ENCODE measurements around the gene NSUN7. TPM values are rescaled to one million over a fixed set of nuclear protein-coding genes. Genes with fewer than 3 reads are reported as not detected.
"Not testable (repeated sequence)": the region's sequence is repeated elsewhere in the genome, so short reads cannot be mapped to it uniquely, and the experiment has no call there.

Gene NSUN7
- polyA plus RNA-seq, 4 donors, result 1.1 to 21.7 (median 3.3) TPM

- H3K4me1 ChIP-seq (ENCODE audit: control insufficient read depth in 3 of 3, insufficient read depth in 2 of 3, low read depth in 1 of 3, low read length in 2 of 3), result peaks cover 0 to 11% (median 0%) of the 10 kb centered on the region in 3 donors
- H3K27me3 ChIP-seq (ENCODE audit: control insufficient read depth in 3 of 3, insufficient read depth in 3 of 3, low read length in 3 of 3), result no peaks in the 10 kb centered on the region
- 80 to 88% (median 82%) methylated on average over 2 of the region's 2 CpGs for WGBS, 3 donors
- H3K27ac ChIP-seq (ENCODE audit: low read depth in 1 of 3, low read length in 2 of 3), result peak overlapping the region in 1 of 3 donors; percentile 3
- peaks cover 0 to 6% (median 2%) of the 10 kb centered on the region in 3 donors for H3K36me3 ChIP-seq (ENCODE audit: control insufficient read depth in 3 of 3, insufficient read depth in 2 of 3, low read depth in 1 of 3, low read length in 3 of 3)
- FAIRE-seq (no peak), DNase-seq (no peak)
- H3K4me3 ChIP-seq (ENCODE audit: low read depth in 1 of 3, low read length in 3 of 3), result no peak overlapping the region
- no peaks in the 10 kb centered on the region for H3K9me3 ChIP-seq (ENCODE audit: control insufficient read depth in 2 of 2, insufficient read depth in 1 of 2, low read depth in 1 of 2, low read length in 1 of 2)
Observed at GRCh38 chr4:40812856-40813255, 63.1 kb downstream of the NSUN7 start.

GRCh38 chr4:40817157-40817556 is 67.4 kb downstream of the NSUN7 start:
- H3K4me1 ChIP-seq (ENCODE audit: control insufficient read depth in 3 of 3, insufficient read depth in 2 of 3, low read depth in 1 of 3, low read length in 2 of 3); H3K9me3 ChIP-seq (ENCODE audit: control insufficient read depth in 2 of 2, insufficient read depth in 1 of 2, low read depth in 1 of 2, low read length in 1 of 2); H3K27me3 ChIP-seq (ENCODE audit: control insufficient read depth in 3 of 3, insufficient read depth in 3 of 3, low read length in 3 of 3); H3K27ac ChIP-seq (ENCODE audit: low read depth in 1 of 3, low read length in 2 of 3); H3K4me3 ChIP-seq (ENCODE audit: low read depth in 1 of 3, low read length in 3 of 3); DNase-seq; FAIRE-seq: not testable (repeated sequence)
- H3K36me3 ChIP-seq (ENCODE audit: control insufficient read depth in 3 of 3, insufficient read depth in 2 of 3, low read depth in 1 of 3, low read length in 3 of 3), result peaks cover 0 to 32% (median 2%) of the 10 kb centered on the region in 3 donors
- WGBS, 3 donors, result 87 to 95% (median 94%) methylated on average over 6 of the region's 6 CpGs

GRCh38 chr4:40820101-40820500 is 70.3 kb downstream of the NSUN7 start:
- DNase-seq (no peak), FAIRE-seq (no peak)
- no peaks in the 10 kb centered on the region for H3K9me3 ChIP-seq (ENCODE audit: control insufficient read depth in 2 of 2, insufficient read depth in 1 of 2, low read depth in 1 of 2, low read length in 1 of 2)
- WGBS, 3 donors, result 95 to 96% (median 96%) methylated on average over 11 of the region's 11 CpGs
- no peak overlapping the region for H3K27ac ChIP-seq (ENCODE audit: low read depth in 1 of 3, low read length in 2 of 3)
- H3K27me3 ChIP-seq (ENCODE audit: control insufficient read depth in 3 of 3, insufficient read depth in 3 of 3, low read length in 3 of 3), result no peaks in the 10 kb centered on the region
- no peaks in the 10 kb centered on the region for H3K4me1 ChIP-seq (ENCODE audit: control insufficient read depth in 3 of 3, insufficient read depth in 2 of 3, low read depth in 1 of 3, low read length in 2 of 3)
- H3K4me3 ChIP-seq (ENCODE audit: low read depth in 1 of 3, low read length in 3 of 3), result no peak overlapping the region
- H3K36me3 ChIP-seq (ENCODE audit: control insufficient read depth in 3 of 3, insufficient read depth in 2 of 3, low read depth in 1 of 3, low read length in 3 of 3), result peaks cover 0 to 46% (median 2%) of the 10 kb centered on the region in 3 donors

GRCh38 chr4:40822420-40823166 is 72.8 kb downstream of the NSUN7 start:
- H3K27ac ChIP-seq (ENCODE audit: low read depth in 1 of 3, low read length in 2 of 3), result no peak overlapping the region
- DNase-seq (peak in 1 of 2 donors; percentile 7), FAIRE-seq (no peak)
- no peaks in the 10 kb centered on the region for H3K9me3 ChIP-seq (ENCODE audit: control insufficient read depth in 2 of 2, insufficient read depth in 1 of 2, low read depth in 1 of 2, low read length in 1 of 2)
- WGBS, 3 donors, result 77 to 86% (median 80%) methylated on average over 8 of the region's 8 CpGs
- H3K4me1 ChIP-seq (ENCODE audit: control insufficient read depth in 3 of 3, insufficient read depth in 2 of 3, low read depth in 1 of 3, low read length in 2 of 3), result no peaks in the 10 kb centered on the region
- H3K4me3 ChIP-seq (ENCODE audit: low read depth in 1 of 3, low read length in 3 of 3), result no peak overlapping the region
- H3K27me3 ChIP-seq (ENCODE audit: control insufficient read depth in 3 of 3, insufficient read depth in 3 of 3, low read length in 3 of 3), result no peaks in the 10 kb centered on the region
- H3K36me3 ChIP-seq (ENCODE audit: control insufficient read depth in 3 of 3, insufficient read depth in 2 of 3, low read depth in 1 of 3, low read length in 3 of 3), result peaks cover 0 to 48% (median 2%) of the 10 kb centered on the region in 3 donors

GRCh38 chr4:40825014-40825838 is 75.5 kb downstream of the NSUN7 start:
- WGBS, 3 donors, result 85 to 88% (median 88%) methylated on average over 19 of the region's 19 CpGs
- FAIRE-seq, result no peak
- H3K27ac ChIP-seq (ENCODE audit: low read depth in 1 of 3, low read length in 2 of 3), result no peak overlapping the region

GRCh38 chr4:40826821-40827220 is 77.1 kb downstream of the NSUN7 start:
- Histone ChIP-seq H3K27ac (ENCODE audit: low read depth in 1 of 3, low read length in 2 of 3) (no peak overlapping the region), H3K4me1 (ENCODE audit: control insufficient read depth in 3 of 3, insufficient read depth in 2 of 3, low read depth in 1 of 3, low read length in 2 of 3) (no peaks in the 10 kb centered on the region), H3K36me3 (ENCODE audit: control insufficient read depth in 3 of 3, insufficient read depth in 2 of 3, low read depth in 1 of 3, low read length in 3 of 3) (peaks cover 0 to 44% (median 2%) of the 10 kb centered on the region in 3 donors), H3K4me3 (ENCODE audit: low read depth in 1 of 3, low read length in 3 of 3) (no peak overlapping the region), H3K9me3 (ENCODE audit: control insufficient read depth in 2 of 2, insufficient read depth in 1 of 2, low read depth in 1 of 2, low read length in 1 of 2) (no peaks in the 10 kb centered on the region), H3K27me3 (ENCODE audit: control insufficient read depth in 3 of 3, insufficient read depth in 3 of 3, low read length in 3 of 3) (no peaks in the 10 kb centered on the region)
- 85 to 93% (median 91%) methylated on average over 5 of the region's 5 CpGs for whole genome bisulfite sequencing, 3 donors
- FAIRE-seq (no peak), DNase-seq (no peak)

More at GRCh38 chr4:40825014-40825838, 75.5 kb downstream of the NSUN7 start:
- Histone ChIP-seq H3K4me1 (ENCODE audit: control insufficient read depth in 3 of 3, insufficient read depth in 2 of 3, low read depth in 1 of 3, low read length in 2 of 3) (no peaks in the 10 kb centered on the region), H3K27me3 (ENCODE audit: control insufficient read depth in 3 of 3, insufficient read depth in 3 of 3, low read length in 3 of 3) (no peaks in the 10 kb centered on the region), H3K9me3 (ENCODE audit: control insufficient read depth in 2 of 2, insufficient read depth in 1 of 2, low read depth in 1 of 2, low read length in 1 of 2) (no peaks in the 10 kb centered on the region), H3K36me3 (ENCODE audit: control insufficient read depth in 3 of 3, insufficient read depth in 2 of 3, low read depth in 1 of 3, low read length in 3 of 3) (peaks cover 0 to 52% (median 2%) of the 10 kb centered on the region in 3 donors), H3K4me3 (ENCODE audit: low read depth in 1 of 3, low read length in 3 of 3) (no peak overlapping the region)
- DNase-seq, result no peak

- H3K27me3 ChIP-seq (ENCODE audit: control insufficient read depth in 3 of 3, insufficient read depth in 3 of 3, low read length in 3 of 3), result no peaks in the 10 kb centered on the region
- H3K36me3 ChIP-seq (ENCODE audit: control insufficient read depth in 3 of 3, insufficient read depth in 2 of 3, low read depth in 1 of 3, low read length in 3 of 3), result peaks cover 0 to 45% (median 2%) of the 10 kb centered on the region in 3 donors
- H3K4me3 ChIP-seq (ENCODE audit: low read depth in 1 of 3, low read length in 3 of 3), result no peak overlapping the region
- no peak overlapping the region for H3K27ac ChIP-seq (ENCODE audit: low read depth in 1 of 3, low read length in 2 of 3)
- no peaks in the 10 kb centered on the region for H3K9me3 ChIP-seq (ENCODE audit: control insufficient read depth in 2 of 2, insufficient read depth in 1 of 2, low read depth in 1 of 2, low read length in 1 of 2)
- DNase-seq (no peak), FAIRE-seq (no peak)
- 83 to 87% (median 83%) methylated on average over 6 of the region's 6 CpGs for WGBS, 3 donors
- no peaks in the 10 kb centered on the region for H3K4me1 ChIP-seq (ENCODE audit: control insufficient read depth in 3 of 3, insufficient read depth in 2 of 3, low read depth in 1 of 3, low read length in 2 of 3)
Observed at GRCh38 chr4:40827758-40828157, 78.0 kb downstream of the NSUN7 start.

GRCh38 chr4:40828661-40829060 is 78.9 kb downstream of the NSUN7 start:
- no peak overlapping the region for H3K4me3 ChIP-seq (ENCODE audit: low read depth in 1 of 3, low read length in 3 of 3)
- H3K4me1 ChIP-seq (ENCODE audit: control insufficient read depth in 3 of 3, insufficient read depth in 2 of 3, low read depth in 1 of 3, low read length in 2 of 3), result no peaks in the 10 kb centered on the region
- DNase-seq (no peak), FAIRE-seq (no peak)
- 88 to 98% (median 93%) methylated on average over 9 of the region's 9 CpGs for WGBS, 3 donors
- no peaks in the 10 kb centered on the region for H3K27me3 ChIP-seq (ENCODE audit: control insufficient read depth in 3 of 3, insufficient read depth in 3 of 3, low read length in 3 of 3)
- no peak overlapping the region for H3K27ac ChIP-seq (ENCODE audit: low read depth in 1 of 3, low read length in 2 of 3)
- no peaks in the 10 kb centered on the region for H3K9me3 ChIP-seq (ENCODE audit: control insufficient read depth in 2 of 2, insufficient read depth in 1 of 2, low read depth in 1 of 2, low read length in 1 of 2)
- peaks cover 0 to 48% (median 0%) of the 10 kb centered on the region in 3 donors for H3K36me3 ChIP-seq (ENCODE audit: control insufficient read depth in 3 of 3, insufficient read depth in 2 of 3, low read depth in 1 of 3, low read length in 3 of 3)

Data from small intestine (tissue), 7 donors.